Neuronal stem cell (in vitro differentiated cells): ENCODE data around the gene SEPTIN5.

Experiments used
- DNase-seq: peaks from one replicate; pipeline ENCODE4 v3.0.0-alpha.2; 2013; ENCODE audit warnings: low spot score
- H2AFZ ChIP-seq: one replicate; pipeline ENCODE4 v1.6.1; 2013; ENCODE audit warnings: mild to moderate bottlenecking, low read length, inconsistent platforms
- H2AK5ac ChIP-seq: 2 replicates; pipeline ENCODE4 v1.6.1; 2013; ENCODE audit warnings: low read depth, mild to moderate bottlenecking, inconsistent platforms, low read length, moderate library complexity, mixed read lengths
- H2BK120ac ChIP-seq: 2 replicates; pipeline ENCODE4 v1.6.1; 2013; ENCODE audit warnings: low read depth, mild to moderate bottlenecking, inconsistent platforms, low read length, moderate library complexity, mixed read lengths
- H2BK12ac ChIP-seq: one replicate; pipeline ENCODE4 v1.6.1; 2013; ENCODE audit warnings: low read length, inconsistent platforms
- H2BK15ac ChIP-seq: 2 replicates; pipeline ENCODE4 v1.6.1; 2013; ENCODE audit warnings: mild to moderate bottlenecking, low read length, inconsistent platforms, mixed read lengths
- H2BK5ac ChIP-seq: one replicate; pipeline ENCODE4 v1.6.1; 2013; ENCODE audit warnings: inconsistent platforms, mild to moderate bottlenecking, low read length, moderate library complexity
- H3K14ac ChIP-seq: one replicate; pipeline ENCODE4 v1.6.1; 2013; ENCODE audit warnings: low read length, inconsistent platforms
- H3K18ac ChIP-seq: 2 replicates; pipeline ENCODE4 v1.6.1; 2013; ENCODE audit warnings: low read length, inconsistent platforms
- H3K23ac ChIP-seq: 2 replicates; pipeline ENCODE4 v1.6.1; 2013; ENCODE audit warnings: low read depth, mild to moderate bottlenecking, mixed read lengths, low read length, inconsistent platforms; ENCODE audit not compliant: poor library complexity
- H3K27ac ChIP-seq: replicated peaks from 3 replicates; pipeline ENCODE4 v1.5.1; 2013; ENCODE audit warnings: low read length, inconsistent platforms
- H3K27me3 ChIP-seq, 3 experiments: 2 replicates each; pipeline ENCODE4 v1.6.1; 2013; ENCODE audit warnings: low read length in 3 of 3, mild to moderate bottlenecking in 2 of 3, inconsistent platforms in 1 of 3, low read depth in 1 of 3, mixed read lengths in 1 of 3, moderate library complexity in 1 of 3; ENCODE audit not compliant: control insufficient read depth in 3 of 3, insufficient read depth in 3 of 3
- H3K36me3 ChIP-seq, 2 donors: replicated peaks in 1 of 2; 2 replicates each; pipeline ENCODE4 v1.6.1; 2013; ENCODE audit warnings: low read length in 2 of 2; ENCODE audit not compliant: control insufficient read depth in 2 of 2, insufficient read depth in 2 of 2
- H3K4ac ChIP-seq: 2 replicates; pipeline ENCODE4 v1.6.1; 2013; ENCODE audit warnings: inconsistent platforms, mild to moderate bottlenecking, low read length, moderate library complexity
- H3K4me1 ChIP-seq, 2 donors: 1 replicate in 1 of 2; 2 replicates in 1 of 2; pipeline ENCODE4 v1.6.1; 2013; ENCODE audit warnings: low read length in 2 of 2, low read depth in 1 of 2; ENCODE audit not compliant: control insufficient read depth in 2 of 2, insufficient read depth in 1 of 2
- H3K4me2 ChIP-seq: one replicate; pipeline ENCODE4 v1.6.1; 2013; ENCODE audit warnings: mild to moderate bottlenecking, low read length, inconsistent platforms; ENCODE audit not compliant: insufficient read depth, poor library complexity, severe bottlenecking
- H3K4me3 ChIP-seq, 2 donors: 2 replicates each; pipeline ENCODE4 v1.5.1; 2013; ENCODE audit warnings: low read length in 2 of 2, mild to moderate bottlenecking in 2 of 2, inconsistent platforms in 1 of 2, moderate library complexity in 1 of 2
- H3K79me1 ChIP-seq: one replicate; pipeline ENCODE4 v1.6.1; 2013; ENCODE audit warnings: low read depth, mild to moderate bottlenecking, inconsistent platforms, low read length, moderate library complexity
- H3K9ac ChIP-seq: one replicate; pipeline ENCODE4 v1.6.1; 2013; ENCODE audit warnings: mild to moderate bottlenecking, low read depth, low read length, inconsistent platforms; ENCODE audit not compliant: poor library complexity
- H3K9me3 ChIP-seq, 2 donors: replicated peaks in 1 of 2; 2 replicates each; pipeline versions ENCODE3 to v1.6.1; 2013; ENCODE audit warnings: low read length in 2 of 2, mild to moderate bottlenecking in 2 of 2, inconsistent platforms in 1 of 2, low read depth in 1 of 2, mixed read lengths in 1 of 2, moderate library complexity in 1 of 2; ENCODE audit not compliant: control insufficient read depth in 2 of 2, insufficient read depth in 1 of 2
- H4K8ac ChIP-seq: one replicate; pipeline ENCODE4 v1.6.1; 2013; ENCODE audit warnings: low read depth, mild to moderate bottlenecking, inconsistent platforms, low read length, moderate library complexity
- H4K91ac ChIP-seq: one replicate; pipeline ENCODE4 v1.6.1; 2013; ENCODE audit warnings: low read length, low read depth, mild to moderate bottlenecking, inconsistent platforms; ENCODE audit not compliant: poor library complexity
- WGBS, 2 donors: extraction: QIAGEN DNeasy Blood & Tissue Kit; methylation state at CpG; one replicate each; pipeline ENCODE4 v1.1.7; 2013; ENCODE audit warnings: missing lambda C conversion rate in 2 of 2, mixed read lengths in 1 of 2; ENCODE audit not compliant: insufficient read length in 2 of 2, insufficient replicate concordance in 1 of 2; ENCODE audit errors: extremely low coverage in 2 of 2; 5-methylcytosine and 5-hydroxymethylcytosine counted together

Gene SEPTIN5

DNA sequence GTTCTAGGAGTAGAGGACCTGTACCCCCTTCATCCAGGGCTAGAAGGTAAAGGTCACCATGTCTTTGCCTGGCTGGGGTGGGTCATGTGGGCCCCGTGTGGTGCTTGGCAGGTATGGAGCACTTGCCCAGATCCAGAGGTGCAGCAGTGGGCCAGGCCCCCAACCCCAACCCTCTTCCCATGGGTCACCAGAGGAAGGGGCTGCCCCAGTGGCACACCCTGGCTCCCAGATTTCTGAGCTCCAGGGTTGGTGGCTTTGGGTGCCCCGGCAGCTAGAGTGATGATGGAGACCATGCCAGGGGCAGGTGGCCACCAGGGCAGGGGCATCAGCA, 6.7 kb downstream of the SEPTIN5 start:
- Histone ChIP-seq H3K9me3 (peaks cover 13 to 14% of the 10 kb centered on the region in 2 donors), H3K9ac (no peak overlapping the region), H2BK120ac (no peak overlapping the region), H2BK5ac (no peak overlapping the region), H3K79me1 (peaks cover 6% of the 10 kb centered on the region), H3K27me3 (peaks cover 63 to 89% (median 87%) of the 10 kb centered on the region in 3 experiments), H3K18ac (no peak overlapping the region), H2AFZ (no peak overlapping the region), H4K8ac (no peak overlapping the region), H3K27ac (no peak overlapping the region), H4K91ac (no peak overlapping the region), H3K14ac (no peak overlapping the region), H3K36me3 (peaks cover 0 to 7% of the 10 kb centered on the region in 2 donors), H2BK15ac (no peak overlapping the region), H2BK12ac (no peak overlapping the region), H2AK5ac (no peak overlapping the region), H3K23ac (no peak overlapping the region), H3K4ac (no peak overlapping the region), H3K4me2 (no peak overlapping the region), H3K4me3 (no peak overlapping the region), H3K4me1 (peaks cover 13 to 31% of the 10 kb centered on the region in 2 donors)
- no peak for DNase-seq
- no CpG with 5 or more reads among the region's 2 CpGs for WGBS, 2 donors

DNA sequence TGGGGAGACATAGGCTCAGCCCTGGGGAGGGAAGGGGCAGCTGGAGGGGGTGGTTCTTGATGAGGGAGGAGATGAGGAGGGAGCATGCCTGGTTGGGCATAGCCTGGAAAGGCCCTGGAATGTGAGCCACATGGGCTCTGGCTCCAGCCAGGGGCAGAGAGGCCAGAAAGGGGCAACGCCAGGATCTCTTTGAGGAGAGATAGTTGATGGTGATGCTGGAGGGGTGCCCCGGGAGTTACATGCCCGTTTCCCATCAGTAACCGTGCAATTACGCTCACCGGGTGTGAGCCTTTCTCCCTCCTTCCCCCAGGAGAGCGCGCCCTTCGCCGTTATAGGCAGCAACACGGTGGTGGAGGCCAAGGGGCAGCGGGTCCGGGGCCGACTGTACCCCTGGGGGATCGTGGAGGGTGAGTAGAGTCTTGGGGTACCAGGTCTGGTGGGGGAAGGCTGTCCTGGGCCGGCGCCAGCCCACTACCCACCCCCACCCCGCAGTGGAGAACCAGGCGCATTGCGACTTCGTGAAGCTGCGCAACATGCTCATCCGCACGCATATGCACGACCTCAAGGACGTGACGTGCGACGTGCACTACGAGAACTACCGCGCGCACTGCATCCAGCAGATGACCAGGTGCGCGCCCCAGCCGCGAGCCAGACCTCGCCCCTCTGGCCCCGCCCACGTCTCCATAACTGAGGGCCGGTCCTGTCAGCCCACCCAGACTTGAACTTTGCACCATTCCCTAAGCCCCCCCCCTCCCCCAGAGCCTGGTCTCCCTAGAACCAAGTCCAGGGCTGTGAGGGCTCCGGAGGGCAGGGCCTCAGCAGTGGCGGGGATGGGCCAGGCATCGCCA, 7.3 kb downstream of the SEPTIN5 start:
- H4K8ac ChIP-seq: no peak overlapping the region
- peak overlapping the region; percentile 33 for H2AK5ac ChIP-seq
- WGBS, 2 donors: no CpG with 5 or more reads among the region's 44 CpGs

DNA sequence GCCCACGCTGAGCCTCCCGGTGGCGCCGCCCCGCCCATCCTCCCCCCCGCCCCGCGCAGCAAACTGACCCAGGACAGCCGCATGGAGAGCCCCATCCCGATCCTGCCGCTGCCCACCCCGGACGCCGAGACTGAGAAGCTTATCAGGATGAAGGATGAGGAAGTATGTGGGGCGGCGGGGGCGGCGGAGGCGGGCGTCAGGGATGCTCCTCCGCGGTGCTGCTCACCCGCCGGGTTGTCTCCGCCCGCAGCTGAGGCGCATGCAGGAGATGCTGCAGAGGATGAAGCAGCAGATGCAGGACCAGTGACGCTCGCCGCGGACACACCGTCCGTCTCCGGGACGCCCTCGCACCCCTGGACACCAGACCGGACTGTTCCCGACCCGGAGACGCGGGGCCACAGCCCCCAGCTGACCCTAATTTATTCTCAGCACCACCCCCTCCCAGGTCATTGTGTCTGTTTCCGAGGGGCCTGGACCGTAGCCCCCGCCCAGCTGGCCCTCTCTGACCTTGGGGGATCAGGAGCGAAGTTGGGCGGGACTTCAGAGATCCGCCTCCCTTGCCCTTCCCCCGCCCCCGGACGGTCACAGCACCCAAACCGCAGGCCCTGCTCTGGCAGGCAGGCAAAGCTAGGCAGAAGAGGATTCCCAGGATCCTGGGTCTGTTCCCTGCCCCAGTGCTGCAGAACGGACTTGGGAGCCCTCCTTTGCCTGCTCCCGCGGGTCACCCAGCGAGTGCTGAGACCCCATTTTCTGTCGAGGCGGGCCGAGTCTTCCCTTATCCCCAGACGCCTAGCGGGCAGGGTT, 8.1 kb downstream of the SEPTIN5 start:
- peaks cover 0 to 7% of the 10 kb centered on the region in 2 donors for H3K36me3 ChIP-seq
- H2AK5ac ChIP-seq: peak overlapping the region; percentile 97
- peak overlapping the region; percentile 98 for H3K23ac ChIP-seq
- no CpG with 5 or more reads among the region's 60 CpGs for WGBS, 2 donors
- H3K14ac ChIP-seq: peak overlapping the region; percentile 39
- peaks cover 71 to 97% (median 91%) of the 10 kb centered on the region in 3 experiments for H3K27me3 ChIP-seq
- H3K9ac ChIP-seq: peak overlapping the region; percentile 79
- H3K4me1 ChIP-seq: peaks cover 13 to 31% of the 10 kb centered on the region in 2 donors
- no peak for DNase-seq
- no peak overlapping the region for H3K4ac ChIP-seq
- H2BK12ac ChIP-seq: no peak overlapping the region
- peaks cover 2% of the 10 kb centered on the region for H3K79me1 ChIP-seq
- H3K9me3 ChIP-seq: peaks cover 13 to 14% of the 10 kb centered on the region in 2 donors
- H2BK5ac ChIP-seq: no peak overlapping the region
- H3K18ac ChIP-seq: peak overlapping the region; percentile 97
- H4K8ac ChIP-seq: no peak overlapping the region
- H3K4me2 ChIP-seq: peak overlapping the region; percentile 80
- no peak overlapping the region for H3K27ac ChIP-seq
- peak overlapping the region; percentile 95 for H2AFZ ChIP-seq
- no peak overlapping the region for H4K91ac ChIP-seq
- no peak overlapping the region for H3K4me3 ChIP-seq
- H2BK15ac ChIP-seq: peak overlapping the region; percentile 45
- no peak overlapping the region for H2BK120ac ChIP-seq

More for the DNA sequence above, 7.3 kb downstream of the SEPTIN5 start:
- H2BK12ac ChIP-seq: no peak overlapping the region
- H3K27ac ChIP-seq: no peak overlapping the region
- peaks cover 0 to 7% of the 10 kb centered on the region in 2 donors for H3K36me3 ChIP-seq
- no peak for DNase-seq
- peaks cover 13 to 31% of the 10 kb centered on the region in 2 donors for H3K4me1 ChIP-seq
- H3K4me2 ChIP-seq: peak overlapping the region; percentile 80
- peak overlapping the region; percentile 63 for H3K9ac ChIP-seq
- H2AFZ ChIP-seq: no peak overlapping the region
- no peak overlapping the region for H2BK15ac ChIP-seq
- H3K27me3 ChIP-seq: peaks cover 66 to 91% (median 88%) of the 10 kb centered on the region in 3 experiments
- peaks cover 13 to 14% of the 10 kb centered on the region in 2 donors for H3K9me3 ChIP-seq
- H4K91ac ChIP-seq: no peak overlapping the region
- H3K79me1 ChIP-seq: peaks cover 4% of the 10 kb centered on the region
- peak overlapping the region; percentile 76 for H3K18ac ChIP-seq
- H2BK5ac ChIP-seq: no peak overlapping the region
- peak overlapping the region in 1 of 2 donors; percentile 15 for H3K4me3 ChIP-seq
- H3K4ac ChIP-seq: no peak overlapping the region
- H2BK120ac ChIP-seq: no peak overlapping the region
- peak overlapping the region; percentile 98 for H3K23ac ChIP-seq
- peak overlapping the region; percentile 14 for H3K14ac ChIP-seq

GRCh38 chr22:19722982-19723231, 8.6 kb downstream of the SEPTIN5 start:
- Histone ChIP-seq H3K4me1 (peaks cover 10 to 27% of the 10 kb centered on the region in 2 donors), H3K27ac (no peak overlapping the region), H3K4ac (no peak overlapping the region), H2AK5ac (peak overlapping the region; percentile 97), H2BK120ac (no peak overlapping the region), H4K91ac (no peak overlapping the region), H3K27me3 (peaks cover 75 to 97% (median 93%) of the 10 kb centered on the region in 3 experiments), H3K23ac (peak overlapping the region; percentile 98), H2AFZ (peak overlapping the region; percentile 95), H3K18ac (peak overlapping the region; percentile 97), H2BK15ac (peak overlapping the region; percentile 38), H3K79me1 (no peaks in the 10 kb centered on the region), H3K14ac (peak overlapping the region; percentile 97), H3K9me3 (peaks cover 15 to 17% of the 10 kb centered on the region in 2 donors), H3K9ac (peak overlapping the region; percentile 79), H4K8ac (no peak overlapping the region), H2BK12ac (peak overlapping the region; percentile 58), H3K4me2 (peak overlapping the region; percentile 80), H3K4me3 (peak overlapping the region; percentile 20 to 72), H2BK5ac (peak overlapping the region; percentile 53), H3K36me3 (peaks cover 0 to 7% of the 10 kb centered on the region in 2 donors)
- DNase-seq: no peak
- no CpG with 5 or more reads among the region's 15 CpGs for WGBS, 2 donors
